Stimulated activated CD4-positive, alpha-beta T cell treated with anti-CD3 and anti-CD28 coated beads, TNF-alpha, amount 100 ng/mL, for 4 hours (primary cell): ENCODE data around the gene PALM2AKAP2.

Experiments
- DNase-seq, 3 experiments: peaks; one replicate each; pipeline ENCODE4 v3.0.0-alpha.2; 2020; ENCODE audit warnings: low read depth in 3 of 3

Gene PALM2AKAP2

GRCh38 chr9:109779711-109780452 is at the start of gene PALM2AKAP2:
Gene PALM2AKAP2 (plus strand): TSS chr9:109780198. CDS start chr9:109780489, 291 bp downstream.
- no peak for DNase-seq

GRCh38 chr9:109730228-109730627 is 49.8 kb upstream of the PALM2AKAP2 start:
- no peak for DNase-seq

GRCh38 chr9:109733690-109734089 is 46.3 kb upstream of the PALM2AKAP2 start:
- no peak for DNase-seq

- no peak for DNase-seq
These were observed 45.2 kb upstream of the PALM2AKAP2 start for GRCh38 chr9:109734814-109735213.

GRCh38 chr9:109735801-109736200 is 44.2 kb upstream of the PALM2AKAP2 start:
- DNase-seq, result no peak

GRCh38 chr9:109737295-109737694 is 42.7 kb upstream of the PALM2AKAP2 start:
- DNase-seq, result no peak

GRCh38 chr9:109739760-109740159 is 40.2 kb upstream of the PALM2AKAP2 start:
- no peak for DNase-seq

- DNase-seq, result no peak
These were observed 37.1 kb upstream of the PALM2AKAP2 start for GRCh38 chr9:109742776-109743348.

GRCh38 chr9:109743696-109744095 is 36.3 kb upstream of the PALM2AKAP2 start:
- no peak for DNase-seq

- no peak for DNase-seq
These were observed 34.4 kb upstream of the PALM2AKAP2 start for GRCh38 chr9:109745335-109746283.

- DNase-seq, result no peak
These were observed 28.7 kb upstream of the PALM2AKAP2 start for GRCh38 chr9:109751253-109751652.

- no peak for DNase-seq
These were observed 26.7 kb upstream of the PALM2AKAP2 start for GRCh38 chr9:109753308-109753707.

- DNase-seq, result no peak
These were observed 25.0 kb upstream of the PALM2AKAP2 start for GRCh38 chr9:109755040-109755439.

- no peak for DNase-seq
These were observed 20.4 kb upstream of the PALM2AKAP2 start for GRCh38 chr9:109759589-109759988.

- DNase-seq, result no peak
These were observed 14.7 kb upstream of the PALM2AKAP2 start for GRCh38 chr9:109765278-109765677.

GRCh38 chr9:109765830-109766229 is 14.2 kb upstream of the PALM2AKAP2 start:
- no peak for DNase-seq

- DNase-seq, result no peak
These were observed 13.6 kb upstream of the PALM2AKAP2 start for GRCh38 chr9:109766351-109766750.

GRCh38 chr9:109767404-109767803 is 12.6 kb upstream of the PALM2AKAP2 start:
- no peak for DNase-seq

GRCh38 chr9:109767814-109768213 is 12.2 kb upstream of the PALM2AKAP2 start:
- no peak for DNase-seq

GRCh38 chr9:109769250-109769649 is 10.7 kb upstream of the PALM2AKAP2 start:
- DNase-seq, result no peak

GRCh38 chr9:109770101-109770500 is 9.9 kb upstream of the PALM2AKAP2 start:
- no peak for DNase-seq

- DNase-seq, result no peak
These were observed 8.9 kb upstream of the PALM2AKAP2 start for GRCh38 chr9:109771087-109771486.
